Metanephros (tissue), 2 donors: ENCODE results near the gene GUSB. TPM values are rescaled to one million over a fixed set of nuclear protein-coding genes. Genes with fewer than 3 reads are reported as not detected.

Source experiments
- small RNA-seq: library from RNA; depleted of rRNA; stranded (forward); fragments of <200 nt; gene quantifications from one replicate; pipeline ENCODE3, GENCODE V24; 2014; ENCODE audit warnings: low replicate concordance
- total RNA-seq: library from RNA; depleted of rRNA; stranded (reverse); fragments of >200 nt; gene quantifications from one replicate; pipeline ENCODE4 v1.2.3, GENCODE V29; 2014

Gene GUSB
- 50.1 TPM for total RNA-seq

GRCh38 chr7:65981965-65982792 lies at the start of gene GUSB:
GUSB (minus strand) TSS chr7:65982213; CDS start chr7:65982183, 30 bp downstream.

Small RNA genes lying within 50 kb of the gene (small RNA-seq; reads per million reads assigned to genes)
- gene AC073261.1 = not detected

Other genes with a start within 250 kb of the GUSB start
- gene VKORC1L1, start 109.1 kb downstream of the GUSB start, total RNA-seq = 14.6 TPM
- 30.9 TPM for gene ASL, start 93.6 kb upstream of the GUSB start, total RNA-seq
- 28.9 TPM for gene CRCP, start 132.6 kb upstream of the GUSB start, total RNA-seq
- gene TPST1, start 223.1 kb upstream of the GUSB start, total RNA-seq = 62.7 TPM